Measurements from ENCODE around the gene FBXL7. TPM values are rescaled to one million over a fixed set of nuclear protein-coding genes. Genes with fewer than 3 reads are reported as not detected.

Gene FBXL7
- polyA plus RNA-seq, 3 donors = not detected

- Mint-ChIP-seq H3K9me3 (peaks cover 0 to 4% (median 3%) of the 10 kb centered on the region in 7 donors), H3K27me3 (ENCODE audit: low read depth in 3 of 3) (no peaks in the 10 kb centered on the region), H3K4me1 (no peaks in the 10 kb centered on the region), H3K36me3 (no peaks in the 10 kb centered on the region), H3K27ac (no peak overlapping the region), H3K4me3 (no peak overlapping the region)
- Histone ChIP-seq H3K36me3 (replicated peaks in 1 of 2; ENCODE audit: control insufficient read depth in 1 of 2, insufficient read depth in 2 of 2, low read length in 2 of 2) (no peaks in the 10 kb centered on the region), H3K27ac (ENCODE audit: low read depth in 1 of 2, low read length in 2 of 2) (no peak overlapping the region), H3K79me2 (ENCODE audit: insufficient read depth, low read length) (no peaks in the 10 kb centered on the region), H3K9ac (ENCODE audit: insufficient read depth, low read length, poor library complexity, severe bottlenecking) (no peak overlapping the region), H3K4me3 (replicated peaks in 1 of 3; ENCODE audit: low read depth in 2 of 3, low read length in 3 of 3) (no peak overlapping the region), H3K9me3 (replicated peaks in 1 of 2; ENCODE audit: control insufficient read depth in 1 of 2, insufficient read depth in 1 of 2, low read length in 2 of 2) (peaks cover 4 to 6% of the 10 kb centered on the region in 2 donors), H3K4me2 (replicated peaks; ENCODE audit: extremely low read depth, low read length, poor library complexity, severe bottlenecking) (no peak overlapping the region), H4K20me1 (ENCODE audit: insufficient read depth, low read length) (no peaks in the 10 kb centered on the region), H3K27me3 (ENCODE audit: control insufficient read depth in 2 of 2, insufficient read depth in 2 of 2, low read length in 2 of 2) (no peaks in the 10 kb centered on the region), H3K4me1 (ENCODE audit: control insufficient read depth in 1 of 2, insufficient read depth in 2 of 2, low read length in 2 of 2) (no peaks in the 10 kb centered on the region), H2AFZ (ENCODE audit: insufficient read depth, low read depth, low read length, poor library complexity, severe bottlenecking) (no peak overlapping the region)
- no peak for TF ChIP-seq CTCF (IDR thresholded peaks at IDR 0.05)
- 86% methylated on average over 1 of the region's 4 CpGs for WGBS (ENCODE audit: insufficient coverage)
- no peak for DNase-seq
- intact Hi-C loops (cut with micrococcal nuclease) = no loop called here
These were observed 16.5 kb upstream of the FBXL7 start for GRCh38 chr5:15483351-15484097.

- Histone ChIP-seq H3K79me2 (ENCODE audit: insufficient read depth, low read length) (no peaks in the 10 kb centered on the region), H3K4me1 (ENCODE audit: control insufficient read depth in 1 of 2, insufficient read depth in 2 of 2, low read length in 2 of 2) (no peaks in the 10 kb centered on the region), H2AFZ (ENCODE audit: insufficient read depth, low read depth, low read length, poor library complexity, severe bottlenecking) (no peak overlapping the region), H3K27me3 (ENCODE audit: control insufficient read depth in 2 of 2, insufficient read depth in 2 of 2, low read length in 2 of 2) (no peaks in the 10 kb centered on the region), H4K20me1 (ENCODE audit: insufficient read depth, low read length) (no peaks in the 10 kb centered on the region), H3K9me3 (replicated peaks in 1 of 2; ENCODE audit: control insufficient read depth in 1 of 2, insufficient read depth in 1 of 2, low read length in 2 of 2) (peaks cover 0 to 8% of the 10 kb centered on the region in 2 donors), H3K36me3 (replicated peaks in 1 of 2; ENCODE audit: control insufficient read depth in 1 of 2, insufficient read depth in 2 of 2, low read length in 2 of 2) (no peaks in the 10 kb centered on the region), H3K9ac (ENCODE audit: insufficient read depth, low read length, poor library complexity, severe bottlenecking) (no peak overlapping the region), H3K4me3 (replicated peaks in 1 of 3; ENCODE audit: low read depth in 2 of 3, low read length in 3 of 3) (no peak overlapping the region), H3K4me2 (replicated peaks; ENCODE audit: extremely low read depth, low read length, poor library complexity, severe bottlenecking) (no peak overlapping the region), H3K27ac (ENCODE audit: low read depth in 1 of 2, low read length in 2 of 2) (no peak overlapping the region)
- no peak for DNase-seq
- Mint-ChIP-seq H3K27me3 (ENCODE audit: low read depth in 3 of 3) (no peaks in the 10 kb centered on the region), H3K4me3 (no peak overlapping the region), H3K9me3 (peaks cover 0 to 4% (median 0%) of the 10 kb centered on the region in 7 donors), H3K27ac (no peak overlapping the region), H3K4me1 (no peaks in the 10 kb centered on the region), H3K36me3 (no peaks in the 10 kb centered on the region)
- intact Hi-C loops (cut with micrococcal nuclease) = no loop called here
- 77% methylated on average over 2 of the region's 2 CpGs for WGBS (ENCODE audit: insufficient coverage)
- no peak for TF ChIP-seq CTCF (IDR thresholded peaks at IDR 0.05)
These were observed 12.8 kb upstream of the FBXL7 start for GRCh38 chr5:15487228-15487627.

Data from CD14-positive monocyte (primary cell).